H1 (cell line): ENCODE data around the gene PLCZ1. TPM values are rescaled to one million over a fixed set of nuclear protein-coding genes. Genes with fewer than 3 reads are reported as not detected.

Experiments
- CTCF ChIA-PET: fragments of 300-600 bp; sonication (Branson Sonifier 250); formaldehyde crosslinking; loops from one replicate; lab custom pipeline; 2021; ENCODE audit not compliant: partially characterized antibody; lab: Charles Lee
- POLR2A ChIA-PET: fragments of 300-600 bp; sonication (Branson Sonifier 250); formaldehyde crosslinking; loops from one replicate; lab custom pipeline; 2021; ENCODE audit warnings: inconsistent platforms; ENCODE audit not compliant: partially characterized antibody; lab: Charles Lee
- DNase-seq, 2 experiments: peaks; one replicate each; pipeline versions ENCODE4 v3.0.0 to v3.0.0-alpha.2; 2010 to 2022; ENCODE audit warnings: low spot score in 2 of 2, low read depth in 1 of 2, mixed read lengths in 1 of 2
- FAIRE-seq: peaks from 2 replicates; lab custom pipeline; 2011; peaks lifted over from hg19 to GRCh38; lab: Jason Lieb, UNC
- H2AFZ ChIP-seq: 2 replicates; pipeline ENCODE4 v1.8.1; 2012; ENCODE audit warnings: low read length, inconsistent platforms
- H2AK5ac ChIP-seq: 2 replicates; pipeline ENCODE4 v1.6.1; 2013; ENCODE audit warnings: low read depth, low read length
- H2BK120ac ChIP-seq: replicated peaks from 2 replicates; pipeline ENCODE3; 2013; ENCODE audit warnings: low read depth, low read length, inconsistent platforms
- H2BK12ac ChIP-seq: 2 replicates; pipeline ENCODE4 v1.6.1; 2013; ENCODE audit warnings: low read depth, low read length
- H2BK15ac ChIP-seq: 2 replicates; pipeline ENCODE4 v1.6.1; 2013; ENCODE audit warnings: low read length
- H2BK20ac ChIP-seq: 2 replicates; pipeline ENCODE4 v1.6.1; 2013; ENCODE audit warnings: low read length
- H2BK5ac ChIP-seq: 2 replicates; pipeline ENCODE4 v1.6.1; 2013; ENCODE audit warnings: low read depth, low read length
- H3K14ac ChIP-seq: 2 replicates; pipeline ENCODE4 v1.6.1; 2013; ENCODE audit warnings: inconsistent platforms; ENCODE audit not compliant: insufficient read length
- H3K18ac ChIP-seq: 2 replicates; pipeline ENCODE4 v1.6.1; 2013; ENCODE audit warnings: low read length; ENCODE audit errors: extremely low read depth
- H3K23ac ChIP-seq: 2 replicates; pipeline ENCODE4 v1.6.1; 2013; ENCODE audit warnings: inconsistent platforms; ENCODE audit not compliant: insufficient read length
- H3K23me2 ChIP-seq: 2 replicates; pipeline ENCODE4 v1.6.1; 2013; ENCODE audit warnings: low read depth, low read length
- H3K27ac ChIP-seq: 2 replicates; pipeline ENCODE4 v1.6.1; 2011; ENCODE audit warnings: low read depth, low read length, inconsistent platforms
- H3K27me3 ChIP-seq, 4 experiments: replicated peaks in 1 of 4; 1 replicate in 1 of 4; 2 replicates in 3 of 4; pipeline versions ENCODE4 v1.6.1 to v1.8.1; 2011 to 2013; ENCODE audit warnings: low read length in 3 of 4, mild to moderate bottlenecking in 3 of 4, inconsistent platforms in 2 of 4, mixed read lengths in 2 of 4, moderate library complexity in 1 of 4; ENCODE audit not compliant: control insufficient read depth in 3 of 4, insufficient read depth in 3 of 4; ENCODE audit errors: extremely low read depth in 1 of 4
- H3K36me3 ChIP-seq, 4 experiments: 2 replicates each; pipeline versions ENCODE4 v1.6.1 to v1.8.1; 2011 to 2013; ENCODE audit warnings: mild to moderate bottlenecking in 4 of 4, low read length in 3 of 4, moderate library complexity in 2 of 4, control low read depth in 1 of 4, inconsistent platforms in 1 of 4; ENCODE audit not compliant: insufficient read depth in 4 of 4, control insufficient read depth in 2 of 4
- H3K4ac ChIP-seq: replicated peaks from 2 replicates; pipeline ENCODE3; 2013; ENCODE audit warnings: low read length, low read depth, mixed read lengths, inconsistent platforms; ENCODE audit not compliant: insufficient read length
- H3K4me1 ChIP-seq, 4 experiments: replicated peaks in 1 of 4; 1 replicate in 1 of 4; 2 replicates in 3 of 4; pipeline versions ENCODE4 v1.6.1 to v1.8.1; 2011 to 2013; ENCODE audit warnings: low read length in 3 of 4, inconsistent platforms in 2 of 4, mixed read lengths in 1 of 4; ENCODE audit not compliant: insufficient read depth in 4 of 4, control insufficient read depth in 3 of 4
- H3K4me2 ChIP-seq, 2 experiments: 2 replicates each; pipeline versions ENCODE4 v1.6.1 to v1.8.1; 2011 to 2013; ENCODE audit warnings: low read depth in 2 of 2, low read length in 2 of 2, control low read depth in 1 of 2, inconsistent platforms in 1 of 2, mild to moderate bottlenecking in 1 of 2; ENCODE audit not compliant: insufficient read depth in 1 of 2
- H3K4me3 ChIP-seq, 4 experiments: fragments of 200-600, 300-600 bp in 1 of 4; sonication (generic), shearing (Covaris generic), sonication (Bioruptor Twin) in 1 of 4; 2 replicates each; pipeline versions ENCODE4 v1.5.1 to v1.8.1; 2011 to 2016; ENCODE audit warnings: low read length in 4 of 4, low read depth in 3 of 4, control low read depth in 2 of 4, inconsistent platforms in 2 of 4, mild to moderate bottlenecking in 2 of 4, mixed read lengths in 1 of 4, moderate library complexity in 1 of 4; ENCODE audit not compliant: insufficient read depth in 2 of 4; ENCODE audit errors: extremely low read depth in 1 of 4
- H3K56ac ChIP-seq: replicated peaks from 2 replicates; pipeline ENCODE3; 2013; ENCODE audit warnings: low read depth, mild to moderate bottlenecking, mixed read lengths, low read length, inconsistent platforms; ENCODE audit not compliant: insufficient read length
- H3K79me1 ChIP-seq: 2 replicates; pipeline ENCODE4 v1.6.1; 2013; ENCODE audit warnings: low read depth, low read length, control low read depth
- H3K79me2 ChIP-seq, 2 experiments: 2 replicates each; pipeline versions ENCODE4 v1.6.1 to v1.8.1; 2012 to 2013; ENCODE audit warnings: low read length in 2 of 2, mild to moderate bottlenecking in 2 of 2, inconsistent platforms in 1 of 2; ENCODE audit not compliant: insufficient read depth in 2 of 2, control insufficient read depth in 1 of 2
- H3K9ac ChIP-seq, 4 experiments: replicated peaks in 1 of 4; 1 replicate in 1 of 4; 2 replicates in 3 of 4; pipeline versions ENCODE4 v1.6.1 to v1.8.1; 2011 to 2013; ENCODE audit warnings: low read depth in 3 of 4, low read length in 3 of 4, control low read depth in 2 of 4, mild to moderate bottlenecking in 2 of 4, moderate library complexity in 2 of 4, inconsistent platforms in 1 of 4; ENCODE audit errors: extremely low read depth in 1 of 4
- H3K9me3 ChIP-seq, 2 experiments: 2 replicates each; pipeline versions ENCODE4 v1.6.1 to v1.8.1; 2012 to 2013; ENCODE audit warnings: mild to moderate bottlenecking in 2 of 2, moderate library complexity in 2 of 2, control low read depth in 1 of 2, inconsistent platforms in 1 of 2, low read depth in 1 of 2, low read length in 1 of 2, mixed read lengths in 1 of 2; ENCODE audit not compliant: insufficient read depth in 2 of 2
- H4K20me1 ChIP-seq, 2 experiments: replicated peaks in 1 of 2; 2 replicates each; pipeline versions ENCODE3 to v1.8.1; 2011 to 2013; ENCODE audit warnings: inconsistent platforms in 2 of 2, low read length in 2 of 2, mild to moderate bottlenecking in 1 of 2; ENCODE audit not compliant: insufficient read depth in 2 of 2, control insufficient read depth in 1 of 2
- H4K5ac ChIP-seq: 2 replicates; pipeline ENCODE4 v1.6.1; 2013; ENCODE audit warnings: low read length, low read depth, mixed read lengths, inconsistent platforms; ENCODE audit not compliant: insufficient read length
- H4K8ac ChIP-seq: 2 replicates; pipeline ENCODE4 v1.8.0; 2013; ENCODE audit warnings: mild to moderate bottlenecking, moderate library complexity, low read length, inconsistent platforms; ENCODE audit not compliant: insufficient read depth; ENCODE audit errors: extremely low read depth
- H4K91ac ChIP-seq: replicated peaks from 2 replicates; pipeline ENCODE3; 2013; ENCODE audit warnings: low read length, mixed read lengths, inconsistent platforms; ENCODE audit not compliant: insufficient read length
- BCL11A ChIP-seq, 2 experiments: IDR thresholded peaks; one replicate each; pipeline ENCODE4 v1.6.1; 2011; ENCODE audit warnings: low read depth in 2 of 2, low read length in 2 of 2, mild to moderate bottlenecking in 2 of 2
- BRCA1 ChIP-seq: IDR thresholded peaks from 2 replicates; pipeline ENCODE4 v1.6.1; 2012; ENCODE audit warnings: low read depth, low read length, improper control_type of control experiment
- RXRA ChIP-seq: IDR thresholded peaks from 2 replicates; pipeline ENCODE4 v1.6.1; 2011; ENCODE audit warnings: low read depth, mild to moderate bottlenecking, low read length, moderate library complexity; ENCODE audit not compliant: insufficient read depth
- SAP30 ChIP-seq: fragments of 300-600 bp; sonication (generic); IDR thresholded peaks from 2 replicates; pipeline ENCODE4 v1.7.1; 2012; ENCODE audit warnings: low read length, moderate library complexity, mild to moderate bottlenecking, inconsistent platforms; ENCODE audit not compliant: insufficient read depth, insufficient replicate concordance
- SIN3A ChIP-seq, 2 experiments: IDR thresholded peaks in 1 of 2; conservative IDR thresholded peaks in 1 of 2; 2 replicates each; pipeline ENCODE4 v1.6.1; 2011 to 2012; ENCODE audit warnings: low read length in 2 of 2, improper control_type of control experiment in 1 of 2, low read depth in 1 of 2, mild to moderate bottlenecking in 1 of 2
- SIX5 ChIP-seq: IDR thresholded peaks from 2 replicates; pipeline ENCODE4 v1.6.1; 2011; ENCODE audit warnings: mild to moderate bottlenecking, low read depth, low read length
- SRF ChIP-seq: IDR thresholded peaks from 2 replicates; pipeline ENCODE4 v1.6.1; 2011; ENCODE audit warnings: mild to moderate bottlenecking, low read depth, low read length, moderate library complexity
- TAF7 ChIP-seq: optimal IDR thresholded peaks from 2 replicates; pipeline ENCODE3; 2011; ENCODE audit warnings: low read depth, mild to moderate bottlenecking, inconsistent platforms, low read length, moderate library complexity, borderline replicate concordance
- YY1 ChIP-seq: IDR thresholded peaks from 2 replicates; pipeline ENCODE4 v1.6.1; 2011; ENCODE audit warnings: low read depth, mild to moderate bottlenecking, low read length
- ZNF274 ChIP-seq: IDR thresholded peaks from 2 replicates; pipeline ENCODE4 v1.7.0; 2012; ENCODE audit warnings: low read length, borderline replicate concordance; ENCODE audit errors: extremely low read depth
- WGBS, 2 experiments: shearing (Covaris generic) in 1 of 2; methylation state at CpG; one replicate each; pipeline versions ENCODE4 v1.1.6 to v1.1.7; 2013 to 2015; ENCODE audit warnings: low lambda C conversion rate in 2 of 2, mixed read lengths in 2 of 2, inconsistent platforms in 1 of 2, low coverage in 1 of 2, missing lambda C conversion rate in 1 of 2; ENCODE audit not compliant: insufficient replicate concordance in 2 of 2, insufficient coverage in 1 of 2, insufficient read length in 1 of 2; ENCODE audit errors: extremely low coverage in 1 of 2, missing lambda C conversion rate in 1 of 2; 5-methylcytosine and 5-hydroxymethylcytosine counted together
- polyA plus RNA-seq, 7 experiments: library from polyadenylated mRNA; depleted of rRNA in 3 of 7; stranded (reverse) in 5 of 7; unstranded in 2 of 7; fragments of >200 nt in 5 of 7; fragments of 200-250 nt in 2 of 7; gene quantifications; 1 replicate in 5 of 7; 2 replicates in 1 of 7; 4 replicates in 1 of 7; pipeline versions ENCODE4 v1.2.1 to v1.2.3, GENCODE V29; 2011 to 2013; ENCODE audit warnings: missing spikeins in 2 of 7, mixed read lengths in 2 of 7
- total RNA-seq: library from RNA; stranded (reverse); fragmentation: NEBNext Ultra II Directional; extraction: Animal tissue kit (Norgen Biotek cat#: 25700); gene quantifications from 2 replicates; pipeline ENCODE4 v1.2.1, GENCODE V29; 2021
- TF ChIP-seq, protein P1 (sequence below): IDR thresholded peaks from 2 replicates; pipeline ENCODE4 v1.6.1; 2012; ENCODE audit warnings: inconsistent platforms

PLCZ1 gene
- total and polyA plus RNA-seq, 2 of the 8 experiments (the other 6 are each of a cell fraction or from before 2014, with no cell fraction given): not detected

DNA sequence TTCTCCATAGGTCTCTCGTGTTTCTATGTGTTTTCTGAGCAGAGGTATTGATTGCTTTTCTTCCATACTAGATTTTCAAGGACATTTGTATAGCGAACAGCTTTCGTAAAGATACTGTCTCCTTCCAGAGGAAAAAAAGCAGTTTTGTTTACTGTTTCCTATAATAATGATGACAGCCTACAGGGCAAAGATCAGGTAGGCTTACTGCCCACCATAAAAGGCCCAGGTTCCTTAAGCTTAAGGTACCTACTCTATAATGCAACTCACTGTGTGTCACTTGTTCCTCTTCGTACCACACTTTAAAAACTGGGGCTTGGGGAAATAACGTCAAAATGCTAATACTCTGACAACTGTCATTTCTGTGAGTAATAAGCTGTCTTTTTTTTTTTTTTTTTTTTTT is 6.7 kb downstream of the PLCZ1 start:
- no peak overlapping the region for H3K4ac ChIP-seq
- H3K18ac ChIP-seq: no peak overlapping the region
- H4K20me1 ChIP-seq: no peaks in the 10 kb centered on the region
- H2BK5ac ChIP-seq: no peak overlapping the region
- H2BK12ac ChIP-seq: no peak overlapping the region
- POLR2A ChIA-PET: interaction anchor here (1.2 kb wide), 1 partner anchor 22 kb away, joined by 3 read pairs; no protein-coding TSS in a partner anchor
- H3K79me1 ChIP-seq: no peaks in the 10 kb centered on the region
- H3K27ac ChIP-seq: no peak overlapping the region
- H3K79me2 ChIP-seq: no peaks in the 10 kb centered on the region
- H3K9me3 ChIP-seq: peaks cover 0 to 3% of the 10 kb centered on the region in 2 experiments; a peak in 1 of 4 replicates
- H3K27me3 ChIP-seq: no peaks in the 10 kb centered on the region
- no peak for DNase-seq
- no peaks in the 10 kb centered on the region for H3K23me2 ChIP-seq
- H2AK5ac ChIP-seq: no peak overlapping the region
- no peak overlapping the region for H4K8ac ChIP-seq
- no peak for FAIRE-seq
- H2BK20ac ChIP-seq: no peak overlapping the region
- no peak overlapping the region for H3K4me2 ChIP-seq
- no peak overlapping the region for H2BK15ac ChIP-seq
- H3K56ac ChIP-seq: no peak overlapping the region
- H3K14ac ChIP-seq: no peak overlapping the region
- H4K91ac ChIP-seq: no peak overlapping the region
- no peak overlapping the region for H3K23ac ChIP-seq
- TF ChIP-seq YY1: no peak
- TF ChIP-seq SAP30: no peak
- TF ChIP-seq TAF7: no peak
- no peak for TF ChIP-seq SIX5
- TF ChIP-seq BRCA1: no peak
- no peak for TF ChIP-seq SRF
- no peak for TF ChIP-seq ZNF274
- no peak for TF ChIP-seq BCL11A (IDR thresholded peaks at IDR 0.05; ENCODE audit: low read depth in 2 of 2, low read length in 2 of 2)
- TF ChIP-seq, protein P1, sequence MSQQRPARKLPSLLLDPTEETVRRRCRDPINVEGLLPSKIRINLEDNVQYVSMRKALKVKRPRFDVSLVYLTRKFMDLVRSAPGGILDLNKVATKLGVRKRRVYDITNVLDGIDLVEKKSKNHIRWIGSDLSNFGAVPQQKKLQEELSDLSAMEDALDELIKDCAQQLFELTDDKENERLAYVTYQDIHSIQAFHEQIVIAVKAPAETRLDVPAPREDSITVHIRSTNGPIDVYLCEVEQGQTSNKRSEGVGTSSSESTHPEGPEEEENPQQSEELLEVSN: no peak
- TF ChIP-seq SIN3A (conservative IDR thresholded peaks at IDR 0.05 in 1 of 2, IDR thresholded peaks at IDR 0.05 in 1 of 2; ENCODE audit: low read depth in 1 of 2, low read length in 2 of 2): no peak
- TF ChIP-seq RXRA: no peak
- WGBS, 2 experiments: 88% methylated on average over 5 of the region's 5 CpGs; no CpG with 5 or more reads in 1 of the 2 experiments
- H3K4me1 ChIP-seq: no peaks in the 10 kb centered on the region
- H3K36me3 ChIP-seq: no peaks in the 10 kb centered on the region
- no peak overlapping the region for H2AFZ ChIP-seq
- no peak overlapping the region for H4K5ac ChIP-seq
- CTCF ChIA-PET: interaction anchor here (1.4 to 2.2 kb wide), 3 partner anchors 12 to 413 kb away, joined by 3 to 6 read pairs (median 3); no protein-coding TSS in a partner anchor
- H3K9ac ChIP-seq: no peak overlapping the region
- H3K4me3 ChIP-seq: no peak overlapping the region
- H2BK120ac ChIP-seq: no peak overlapping the region
